ENCODE data around the gene TAF1A.

TAF1A gene

DNA sequence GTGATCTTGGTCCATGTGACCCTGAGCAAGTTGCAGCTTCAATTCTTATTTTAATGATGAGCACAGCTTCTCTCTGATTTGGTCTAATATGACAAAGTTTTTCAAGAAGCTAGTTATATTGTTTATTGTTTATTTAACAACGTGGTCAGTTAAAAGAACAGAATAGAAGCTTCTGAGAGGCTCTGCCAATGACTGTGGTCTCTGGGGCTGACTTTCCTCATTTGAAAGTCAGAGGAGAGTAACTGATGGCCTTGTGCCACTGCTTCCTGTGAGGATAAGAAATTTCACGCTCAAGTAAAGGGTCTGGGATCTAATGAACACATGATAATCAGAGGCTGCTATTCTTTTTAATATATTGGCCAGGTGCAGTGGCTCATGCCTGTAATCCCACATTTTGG is 49.1 kb downstream of the TAF1A start:
- no peak for DNase-seq (ENCODE audit: extremely low read depth in 1 of 2, low read depth in 1 of 2)

DNA sequence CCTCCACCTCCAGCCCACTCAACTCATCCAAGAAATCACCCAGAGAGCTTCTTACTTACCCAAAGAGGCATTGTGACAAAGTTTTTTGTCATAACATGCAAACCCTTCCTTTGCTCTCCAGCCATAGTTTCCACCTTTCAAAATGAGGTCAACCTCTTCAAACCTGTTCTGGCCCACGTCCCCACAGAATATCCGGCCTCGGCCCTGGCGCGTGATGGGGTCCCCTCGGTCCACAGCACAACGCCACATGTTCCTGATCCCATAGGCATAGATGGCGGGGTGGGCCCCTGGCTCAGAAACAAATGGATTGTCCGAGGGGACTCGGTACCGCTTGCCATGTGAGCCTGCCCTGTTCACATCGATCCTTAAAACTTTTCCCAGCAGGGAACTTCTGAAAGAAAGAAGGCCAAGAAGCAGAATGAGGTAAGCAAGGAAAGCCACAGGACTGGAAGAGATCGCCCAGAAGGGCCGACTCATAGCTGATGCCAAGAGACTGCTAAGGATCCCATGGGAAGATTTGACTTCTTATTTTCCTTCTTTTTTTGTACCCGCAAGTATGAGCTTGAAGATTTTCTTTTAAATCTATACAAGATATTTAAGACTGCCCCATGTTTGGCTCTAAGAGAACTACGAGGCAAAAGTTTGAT is 49.7 kb downstream of the TAF1A start:
- DNase-seq (ENCODE audit: extremely low read depth in 1 of 2, low read depth in 1 of 2) = no peak

DNA sequence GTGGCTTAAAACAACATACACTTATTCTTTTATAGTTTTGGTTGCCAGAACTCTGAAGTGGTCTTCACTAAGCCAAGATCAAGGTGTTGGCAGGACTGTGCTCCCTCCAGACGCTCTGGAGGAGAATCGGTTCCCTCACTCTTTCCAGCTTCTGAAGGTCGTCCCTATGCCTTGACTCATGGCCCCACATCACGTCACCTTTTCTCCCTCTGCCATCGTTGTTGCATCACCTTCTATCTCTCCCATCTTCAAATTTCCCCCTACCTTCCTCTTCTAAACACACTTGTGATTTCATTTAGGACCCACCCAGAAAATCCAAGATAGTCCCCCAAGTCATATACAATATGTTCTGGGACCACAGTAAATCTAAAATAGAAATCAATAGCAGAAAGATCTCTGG is 54.3 kb downstream of the TAF1A start:
- no peak for DNase-seq (ENCODE audit: extremely low read depth in 1 of 2, low read depth in 1 of 2)

DNA sequence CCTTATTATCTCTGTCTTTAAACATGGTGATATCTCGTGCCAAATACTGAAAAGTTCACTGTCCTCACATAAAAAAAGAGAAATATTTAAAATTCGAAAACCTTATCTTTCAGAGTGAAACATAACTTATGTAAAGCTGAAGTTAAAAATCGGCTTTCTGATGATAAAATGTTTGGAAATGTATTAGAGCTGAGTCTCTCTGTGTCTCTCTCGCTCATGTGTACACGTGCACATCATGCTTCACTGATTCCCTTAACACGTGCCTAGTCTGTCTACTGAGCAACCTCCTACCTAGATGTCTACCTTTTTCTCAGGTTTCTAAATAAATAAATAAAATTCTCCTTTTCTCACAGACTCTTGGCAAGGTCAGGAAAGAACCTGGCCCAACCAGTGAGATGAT is 58.9 kb downstream of the TAF1A start:
- DNase-seq (ENCODE audit: extremely low read depth in 1 of 2, low read depth in 1 of 2) = no peak

DNA sequence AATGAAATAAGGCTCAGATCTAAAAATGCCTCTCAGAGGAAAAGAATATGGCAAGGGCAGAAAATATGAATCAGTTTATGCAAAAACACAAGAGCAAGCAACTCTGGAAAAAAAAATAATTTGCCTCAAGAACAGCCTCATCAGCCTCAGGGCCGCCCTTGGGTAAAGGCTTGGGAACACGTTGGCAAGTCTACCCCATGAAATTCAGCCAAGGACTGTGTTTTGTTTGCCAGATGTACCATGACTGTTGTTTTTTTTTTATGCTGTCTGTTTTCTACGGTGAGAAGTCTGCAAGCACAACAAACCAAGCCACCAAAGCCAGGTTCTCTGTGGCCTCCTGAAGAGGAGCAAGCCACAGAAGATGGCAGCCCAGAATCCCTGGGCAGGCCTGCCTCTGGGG is 59.8 kb downstream of the TAF1A start:
- DNase-seq (ENCODE audit: extremely low read depth in 1 of 2, low read depth in 1 of 2) = no peak

DNA sequence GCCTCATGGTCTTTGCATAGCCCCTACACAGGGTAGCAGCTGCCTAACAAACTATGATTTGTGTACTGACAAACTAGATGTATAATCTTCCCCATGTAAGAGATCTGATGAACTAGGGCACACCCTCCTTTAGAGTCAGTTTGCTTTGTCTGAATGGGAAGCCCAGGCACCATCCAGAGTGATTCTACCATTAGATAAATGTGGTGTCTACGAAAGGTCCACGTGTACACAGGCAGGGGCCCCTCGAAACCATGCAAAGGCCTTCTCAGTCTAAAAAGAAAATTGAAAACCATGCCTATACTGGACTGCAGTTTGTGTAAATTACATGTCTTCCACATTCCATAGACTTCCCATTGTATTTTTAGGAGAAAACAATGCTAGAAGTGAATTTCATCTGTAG is 60.6 kb downstream of the TAF1A start:
- DNase-seq (ENCODE audit: extremely low read depth in 1 of 2, low read depth in 1 of 2) = no peak

DNA sequence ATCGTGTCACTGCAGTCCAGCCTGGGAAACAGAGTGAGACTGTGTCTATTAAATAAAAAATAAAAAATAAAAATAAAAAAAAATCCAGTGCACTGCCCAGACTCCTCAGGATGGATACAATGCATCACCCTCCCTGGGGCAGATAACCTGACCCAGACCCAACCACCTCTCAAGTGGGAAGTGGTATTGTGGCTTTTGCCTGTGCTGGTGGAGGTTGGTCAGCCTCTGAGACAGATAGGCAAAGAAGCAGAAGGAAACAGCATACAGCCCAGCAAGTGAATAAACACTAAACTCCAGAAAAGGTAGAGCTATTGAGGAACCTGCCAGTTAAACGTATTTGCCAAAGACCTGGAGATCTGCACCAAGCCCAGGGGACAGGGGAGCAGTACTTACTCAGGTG is 63.8 kb downstream of the TAF1A start:
- DNase-seq (ENCODE audit: extremely low read depth in 1 of 2, low read depth in 1 of 2) = no peak

DNA sequence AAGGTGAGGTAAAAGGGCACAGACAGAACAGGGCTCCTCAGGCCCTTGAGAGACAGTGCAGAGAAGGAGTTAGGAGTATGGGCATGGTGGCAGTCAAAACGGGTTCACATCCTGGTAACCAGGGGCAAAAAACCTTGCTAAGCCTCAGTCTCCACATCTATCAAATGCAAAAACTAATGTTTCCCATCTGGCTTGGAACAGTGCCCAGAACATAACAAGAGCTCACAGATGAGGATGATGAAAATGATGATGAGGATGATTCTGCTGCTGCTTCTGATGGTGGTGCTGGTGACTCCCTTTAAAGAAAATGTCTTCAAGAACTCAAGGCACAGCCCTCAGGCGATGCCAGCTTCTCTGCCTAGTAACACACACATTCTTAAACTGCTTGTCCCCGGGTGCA is 65.9 kb downstream of the TAF1A start:
- no peak for DNase-seq (ENCODE audit: extremely low read depth in 1 of 2, low read depth in 1 of 2)

DNA sequence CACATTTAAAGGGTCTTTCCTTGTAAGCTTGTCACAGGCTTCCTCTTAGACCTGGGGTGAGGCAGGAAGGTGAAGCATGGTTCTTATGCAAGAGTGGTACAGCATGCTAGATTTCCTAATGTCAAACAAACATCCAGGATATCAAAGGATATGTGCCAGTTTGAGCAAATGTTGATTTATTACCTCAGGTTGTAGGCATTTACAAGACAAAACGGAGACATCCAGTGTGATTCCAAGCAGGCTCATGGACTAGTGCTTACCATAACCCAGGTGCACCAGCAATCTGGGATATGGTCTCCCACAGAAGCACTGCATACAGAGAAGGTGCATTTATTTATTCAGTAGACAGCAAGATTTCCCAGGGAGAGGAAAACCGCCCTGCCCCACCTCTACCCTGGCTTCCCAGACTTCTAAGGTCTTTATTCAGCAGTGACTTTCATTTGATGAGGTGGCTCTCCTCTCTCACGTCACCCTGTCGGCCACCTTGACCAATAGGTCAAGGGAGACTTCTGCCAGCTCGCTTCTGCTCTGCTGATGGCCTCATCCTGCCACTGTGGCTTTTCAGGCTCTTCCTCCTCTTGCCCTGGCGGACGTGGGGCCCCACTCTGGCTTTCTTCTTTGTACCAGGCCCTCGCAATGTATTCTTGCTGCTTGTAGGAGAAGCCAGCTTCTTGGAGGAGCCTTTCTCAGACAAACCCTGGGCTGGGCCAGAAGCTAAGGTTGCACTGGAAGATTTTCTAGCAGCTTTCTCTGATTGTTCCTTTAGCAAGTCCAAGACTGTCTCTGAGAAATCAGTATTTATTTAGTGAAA is 67.4 kb downstream of the TAF1A start:
- no peak for DNase-seq (ENCODE audit: extremely low read depth in 1 of 2, low read depth in 1 of 2)

DNA sequence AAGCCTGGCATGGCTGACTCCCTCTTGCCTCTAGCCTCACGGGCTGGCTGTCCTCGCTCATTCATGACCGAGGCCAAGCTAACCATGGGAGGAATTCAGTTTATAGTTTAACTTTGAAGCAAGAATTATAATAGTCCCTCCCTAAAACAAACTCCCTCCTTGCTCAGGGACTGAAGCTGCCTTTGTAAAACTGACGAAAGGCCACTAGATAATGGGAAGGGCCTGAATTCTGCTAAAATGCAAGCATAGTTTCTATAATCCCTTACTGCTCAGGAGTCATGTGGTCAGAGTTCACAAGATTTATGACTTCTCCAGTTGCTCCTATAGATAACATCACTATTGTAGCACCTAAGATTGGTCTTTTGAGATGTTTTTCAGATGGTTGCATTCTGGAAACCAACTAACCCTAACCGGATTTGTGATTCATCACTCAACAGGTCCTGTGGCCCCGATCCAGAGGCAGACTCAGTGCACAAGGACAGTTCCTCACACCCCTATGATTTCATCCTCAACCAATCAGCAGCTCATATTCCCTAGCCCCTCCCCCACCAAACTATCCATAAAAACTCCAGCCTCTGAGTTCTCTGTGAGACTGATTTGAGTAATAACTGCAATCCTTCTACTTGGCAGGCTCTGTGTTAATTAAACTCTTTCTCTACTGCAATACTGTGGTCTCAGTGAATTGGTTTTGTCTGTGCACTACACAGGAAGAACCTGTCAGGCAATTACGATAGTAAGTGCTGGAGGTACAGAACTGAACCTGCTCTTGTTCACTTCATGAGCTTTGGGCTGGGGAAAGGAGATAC is 68.2 kb downstream of the TAF1A start:
- DNase-seq (ENCODE audit: extremely low read depth in 1 of 2, low read depth in 1 of 2) = no peak

Measured in activated CD8-positive, alpha-beta memory T cell treated with anti-CD3 and anti-CD28 coated beads for 1 hour (primary cell).